Fibroblast of skin of scalp (primary cell): Measurements from ENCODE around the gene OAF.

ENCODE experiments used
- DNase-seq: peaks from one replicate; pipeline ENCODE4 v3.0.0-alpha.2; 2013

OAF gene

GRCh38 chr11:120203626-120204025, 7.2 kb upstream of the OAF start:
- DNase-seq = no peak

- no peak for DNase-seq
Observed at GRCh38 chr11:120205596-120206161, 5.2 kb upstream of the OAF start.

- DNase-seq = no peak
Observed at GRCh38 chr11:120207512-120207911, 3.3 kb upstream of the OAF start.

GRCh38 chr11:120208001-120208441, 2.8 kb upstream of the OAF start:
- DNase-seq = no peak

- peak; percentile 66 for DNase-seq
Observed at GRCh38 chr11:120208777-120209176, 2.1 kb upstream of the OAF start.

- DNase-seq = no peak
Observed at GRCh38 chr11:120209746-120210625, 846 bp upstream of the OAF start.

DNA sequence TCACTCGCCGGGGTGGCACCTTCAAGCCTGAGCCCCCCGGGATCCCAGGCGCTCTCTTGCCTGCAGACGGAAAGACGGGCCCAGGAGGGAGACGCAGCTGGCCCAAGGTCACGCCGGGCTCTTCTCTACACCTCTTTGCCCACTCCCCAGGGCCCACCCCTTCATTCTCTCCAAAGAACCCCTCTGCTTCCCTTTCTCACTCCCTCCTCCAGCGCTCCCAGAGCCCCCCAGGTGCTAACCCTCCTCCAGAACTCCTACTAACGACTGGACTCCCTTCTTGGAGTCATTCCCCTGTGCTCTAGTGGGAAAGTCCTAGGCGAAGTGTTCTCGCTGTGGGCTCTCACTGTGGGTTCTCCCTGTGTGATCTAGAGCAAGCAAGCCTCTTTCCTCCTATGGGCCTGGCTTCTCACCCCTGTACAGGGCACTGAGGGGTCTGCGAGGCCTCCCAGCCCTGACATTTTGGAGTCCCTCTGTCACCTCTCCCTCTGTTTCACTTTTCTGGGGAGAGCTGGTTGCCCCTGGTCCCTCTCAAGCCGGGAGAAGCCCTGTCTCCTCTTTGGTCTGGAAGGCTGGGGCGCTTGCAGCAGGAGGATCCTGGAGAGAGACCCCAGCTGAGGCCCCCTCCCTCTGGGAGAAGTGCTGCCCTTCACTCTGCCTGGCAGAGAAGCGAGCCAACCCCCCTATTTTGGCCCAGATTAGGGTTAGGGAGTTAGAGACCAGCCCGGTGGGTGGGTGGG, 858 bp downstream of the OAF start:
- no peak for DNase-seq

DNA sequence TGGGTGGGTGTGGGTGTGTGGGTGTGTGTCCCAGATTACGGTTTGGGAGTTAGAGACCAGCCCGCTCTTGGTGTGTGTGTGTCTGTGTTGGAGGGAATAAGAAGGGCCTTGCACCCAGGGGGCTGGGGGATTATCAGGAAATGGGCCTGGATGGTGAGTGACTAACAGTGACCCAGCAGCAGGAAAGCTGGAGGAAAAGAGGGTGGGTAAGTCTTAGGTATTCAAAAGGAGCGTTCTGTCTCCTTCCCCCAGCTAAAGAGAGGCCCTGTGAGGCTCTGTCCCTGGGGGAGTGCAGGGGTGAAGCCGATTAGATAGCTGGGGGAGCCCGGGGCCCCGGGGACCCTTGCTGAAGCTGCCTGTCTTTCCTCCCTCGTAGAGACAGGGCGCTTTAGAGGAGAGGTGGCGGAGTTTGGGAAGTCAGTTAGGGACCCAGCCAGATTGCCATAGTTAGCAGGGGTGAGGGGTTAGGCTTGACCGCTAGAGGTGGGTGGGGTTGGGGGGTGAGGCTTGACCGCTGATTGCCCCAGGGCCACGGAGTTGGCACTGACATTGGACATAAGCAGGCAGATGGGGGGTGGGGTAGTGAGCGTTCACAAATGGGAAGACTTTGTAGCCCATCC, 1.5 kb downstream of the OAF start:
- DNase-seq = no peak

GRCh38 chr11:120212926-120213325, 2.1 kb downstream of the OAF start:
- no peak for DNase-seq

GRCh38 chr11:120214581-120214980, 3.7 kb downstream of the OAF start:
- no peak for DNase-seq

DNA sequence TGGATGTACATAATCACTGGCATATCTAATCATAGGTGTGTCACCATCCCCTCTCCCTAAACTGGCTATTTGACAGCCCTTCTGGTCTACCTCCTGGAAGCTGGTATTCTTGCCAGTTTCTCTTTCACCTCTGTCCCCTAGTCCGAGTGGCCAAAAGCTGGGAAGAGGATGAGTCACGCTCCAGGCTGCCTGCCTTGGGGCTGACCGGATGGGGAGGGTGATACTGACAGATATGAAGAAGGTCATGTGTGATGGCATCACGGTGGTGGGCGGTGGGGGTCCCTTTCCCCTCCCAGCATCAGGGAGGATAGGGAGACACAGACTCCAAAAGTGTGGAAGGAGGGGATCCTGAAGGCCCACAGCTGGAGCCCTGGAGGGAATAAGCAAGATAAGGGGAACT, 4.8 kb downstream of the OAF start:
- no peak for DNase-seq

GRCh38 chr11:120216426-120217102, 5.7 kb downstream of the OAF start:
- no peak for DNase-seq

- no peak for DNase-seq
Observed at GRCh38 chr11:120217526-120217925, 6.7 kb downstream of the OAF start.

DNA sequence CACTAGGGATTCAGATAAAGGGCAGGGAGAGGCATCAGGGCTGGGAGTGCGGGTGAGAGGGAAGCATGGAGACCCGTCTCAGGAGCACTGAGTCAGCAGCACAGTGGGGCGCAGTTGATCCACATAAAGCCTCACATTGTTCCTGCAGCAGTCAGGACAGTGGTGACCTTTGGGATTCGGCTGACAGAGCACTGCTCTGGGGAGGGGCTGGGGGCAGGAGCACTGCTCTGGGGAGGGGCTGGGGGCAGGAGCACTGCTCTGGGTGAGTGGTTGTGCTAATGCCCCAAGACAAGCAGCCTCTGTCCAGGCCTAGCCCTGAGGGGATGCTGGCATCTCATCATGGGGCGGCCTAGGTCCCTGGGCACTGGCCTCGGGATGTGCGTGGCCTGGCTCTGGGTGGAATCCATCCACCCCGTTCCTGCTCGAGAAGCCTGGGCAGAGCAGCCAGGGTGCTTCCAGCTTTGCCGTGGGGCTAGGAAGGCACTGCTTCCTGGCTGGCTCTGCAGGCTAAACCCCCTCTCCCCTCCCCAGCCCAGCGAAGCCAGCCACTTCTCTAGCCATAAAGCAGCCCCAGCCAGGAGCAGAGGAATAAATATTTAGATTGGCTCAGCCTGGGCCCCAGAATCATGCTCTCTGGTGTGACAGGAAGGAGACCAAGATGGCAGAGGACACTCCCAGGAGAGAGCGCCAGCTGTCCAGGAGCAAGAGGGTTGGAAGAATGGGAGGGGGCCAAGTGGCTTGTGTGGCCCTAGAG, 7.3 kb downstream of the OAF start:
- DNase-seq = no peak

- no peak for DNase-seq
Observed at GRCh38 chr11:120218695-120219033, 7.8 kb downstream of the OAF start.

DNA sequence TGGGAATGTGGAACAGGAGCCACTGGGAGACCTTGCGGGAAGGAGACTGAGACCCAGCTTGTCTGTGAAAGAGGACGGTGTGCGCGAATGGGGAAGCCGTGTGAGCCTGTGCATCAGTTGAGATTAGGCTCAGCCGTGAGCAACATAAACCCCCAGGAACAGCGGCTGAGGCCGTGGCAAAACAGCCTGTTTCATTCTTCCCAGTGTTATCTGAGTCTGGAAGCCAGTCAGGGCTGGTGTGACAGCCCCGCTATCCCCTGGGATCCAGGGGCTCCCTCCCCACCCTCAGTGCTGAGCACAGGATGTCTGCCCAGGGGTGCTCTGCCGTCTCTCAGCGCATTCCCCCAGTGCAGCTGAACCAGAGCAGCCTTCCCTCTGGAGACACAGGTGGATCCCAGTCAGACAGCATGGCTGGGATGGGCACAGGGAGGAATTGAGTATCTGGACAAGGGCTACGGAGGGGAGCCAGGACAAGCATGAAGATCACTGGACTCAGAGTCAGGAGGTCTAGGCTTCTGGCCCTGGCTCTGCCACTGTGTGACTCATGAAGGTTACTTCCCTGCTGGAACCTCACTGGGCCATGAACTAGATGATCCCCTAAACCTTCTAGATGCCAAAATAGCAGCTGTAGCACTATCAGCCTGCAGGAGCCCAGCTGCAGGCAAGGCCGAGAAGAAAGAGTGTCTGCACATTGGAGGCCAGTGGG, 8.6 kb downstream of the OAF start:
- no peak for DNase-seq

DNA sequence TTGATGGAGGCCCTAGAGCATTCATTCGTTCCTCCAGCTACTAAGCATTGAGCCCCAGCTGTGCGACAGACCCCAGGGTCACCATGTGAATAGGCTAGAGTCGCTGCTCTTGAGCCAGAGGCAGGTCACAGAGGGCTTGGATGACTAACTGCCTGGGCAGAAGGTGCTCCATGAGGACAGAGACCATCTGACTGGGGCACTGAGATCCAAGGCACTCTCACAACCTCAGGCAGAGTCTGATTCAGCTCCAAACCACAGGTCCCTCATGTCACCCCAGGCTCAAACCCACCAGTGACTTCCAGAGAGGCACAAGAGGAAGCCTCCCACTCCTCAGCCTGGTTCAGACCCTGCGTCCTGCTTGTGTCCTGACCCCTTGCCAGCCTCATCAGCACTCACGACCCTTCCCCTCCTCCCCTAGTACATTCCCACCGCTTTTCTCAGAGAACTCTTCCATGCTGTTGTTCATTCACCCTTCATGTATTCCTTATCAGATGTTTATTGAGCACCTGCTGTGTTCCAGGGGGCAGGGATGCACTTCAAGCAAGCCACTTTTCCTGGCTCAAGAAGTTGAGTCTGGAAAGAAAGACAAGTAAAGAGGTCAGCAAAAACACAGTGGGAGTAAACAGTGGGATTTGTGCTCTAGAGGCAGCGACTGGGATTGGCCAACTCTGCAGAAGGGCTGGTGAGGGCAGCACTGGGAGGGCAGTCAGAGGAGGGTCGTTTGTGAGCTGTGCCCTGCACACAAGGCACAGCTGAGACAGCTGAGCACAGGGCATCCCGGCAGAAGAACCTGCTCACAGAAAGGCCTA, 9.3 kb downstream of the OAF start:
- DNase-seq = no peak

DNA sequence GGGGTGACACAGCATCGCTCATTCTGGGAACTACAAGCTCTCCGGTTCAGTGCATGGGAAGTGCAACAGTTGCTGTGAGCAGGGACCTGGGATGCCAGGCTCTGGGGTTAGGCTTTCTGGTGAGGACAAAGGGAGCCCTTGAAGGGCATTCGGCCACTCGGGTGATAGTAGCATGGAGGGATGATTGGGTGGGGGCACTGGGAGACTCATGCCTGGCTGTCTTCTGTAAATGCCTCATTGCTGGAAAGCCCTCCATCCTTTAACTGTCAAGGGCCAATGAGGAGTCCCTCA, 9.9 kb downstream of the OAF start:
- DNase-seq = no peak

GRCh38 chr11:120221115-120221752, 10.4 kb downstream of the OAF start:
- DNase-seq = no peak

DNA sequence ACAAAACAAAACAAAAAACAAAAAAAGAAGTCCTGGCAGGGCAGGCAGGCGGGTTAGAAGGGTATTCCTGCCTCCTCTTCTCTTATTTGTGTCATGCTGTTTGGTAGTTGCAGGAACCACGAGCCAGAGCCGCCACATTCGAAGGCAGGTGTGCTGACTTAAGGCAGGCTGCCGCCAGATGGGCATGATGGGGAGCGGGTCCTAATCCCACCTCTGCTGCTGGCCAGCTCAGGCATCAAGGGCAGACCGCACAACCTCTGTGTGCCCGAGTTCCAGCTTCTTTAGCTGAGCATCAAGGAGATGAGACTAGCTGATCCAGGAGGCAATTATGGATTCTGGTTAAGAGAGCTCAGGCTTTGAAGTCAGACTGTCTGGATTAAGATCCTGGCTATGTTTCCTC, 12.1 kb downstream of the OAF start:
- no peak for DNase-seq
